ENCODE data around the gene SUGP1. TPM values are rescaled to one million over a fixed set of nuclear protein-coding genes. Genes with fewer than 3 reads are reported as not detected.

The SUGP1 gene
- total and polyA plus RNA-seq, 2 of the 13 experiments (the other 11 are each of a cell fraction or from before 2014, with no cell fraction given), result 21.6 to 25.9 TPM

DNA sequence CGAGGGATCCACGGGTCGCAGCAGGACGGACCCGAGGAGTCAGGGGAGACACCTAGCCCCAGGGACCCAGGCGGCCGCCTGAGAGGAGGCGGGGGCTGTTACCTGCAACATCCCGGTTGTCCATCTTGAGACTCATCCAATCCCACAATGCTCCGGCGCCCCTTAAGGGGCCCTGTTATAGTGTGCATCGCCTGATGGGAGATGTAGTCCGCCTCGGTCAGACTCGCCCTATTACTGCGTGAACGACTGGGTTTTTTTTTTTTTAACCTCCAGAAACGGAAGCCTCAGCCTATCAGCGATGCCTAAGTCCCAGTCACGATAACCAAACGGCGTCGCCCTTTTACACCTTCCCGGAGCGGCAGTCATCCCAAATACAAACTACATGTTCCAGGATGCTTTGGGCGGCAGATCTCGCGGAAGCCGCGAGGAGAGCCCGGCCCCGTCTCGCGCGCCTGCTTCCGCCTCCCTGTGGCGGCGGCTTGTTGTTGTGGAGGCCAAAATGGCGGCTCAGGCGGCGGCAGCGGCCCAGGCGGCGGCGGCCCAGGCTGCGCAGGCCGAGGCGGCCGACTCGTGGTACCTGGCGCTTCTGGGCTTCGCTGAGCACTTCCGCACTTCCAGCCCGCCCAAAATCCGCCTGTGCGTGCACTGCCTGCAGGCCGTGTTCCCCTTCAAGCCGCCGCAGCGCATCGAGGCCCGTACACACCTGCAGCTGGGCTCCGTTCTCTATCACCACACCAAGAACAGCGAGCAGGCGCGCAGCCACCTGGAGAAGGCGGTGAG lies at the start of gene SUGP1, which contains the start of gene MAU2 (continued):
- TF ChIP-seq, protein P1, sequence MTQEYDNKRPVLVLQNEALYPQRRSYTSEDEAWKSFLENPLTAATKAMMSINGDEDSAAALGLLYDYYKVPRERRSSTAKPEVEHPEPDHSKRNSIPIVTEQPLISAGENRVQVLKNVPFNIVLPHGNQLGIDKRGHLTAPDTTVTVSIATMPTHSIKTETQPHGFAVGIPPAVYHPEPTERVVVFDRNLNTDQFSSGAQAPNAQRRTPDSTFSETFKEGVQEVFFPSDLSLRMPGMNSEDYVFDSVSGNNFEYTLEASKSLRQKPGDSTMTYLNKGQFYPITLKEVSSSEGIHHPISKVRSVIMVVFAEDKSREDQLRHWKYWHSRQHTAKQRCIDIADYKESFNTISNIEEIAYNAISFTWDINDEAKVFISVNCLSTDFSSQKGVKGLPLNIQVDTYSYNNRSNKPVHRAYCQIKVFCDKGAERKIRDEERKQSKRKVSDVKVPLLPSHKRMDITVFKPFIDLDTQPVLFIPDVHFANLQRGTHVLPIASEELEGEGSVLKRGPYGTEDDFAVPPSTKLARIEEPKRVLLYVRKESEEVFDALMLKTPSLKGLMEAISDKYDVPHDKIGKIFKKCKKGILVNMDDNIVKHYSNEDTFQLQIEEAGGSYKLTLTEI (CRISPR knock-in tag; conservative IDR thresholded peaks at IDR 0.05), result no peak
- TF ChIP-seq ZNF256 (CRISPR knock-in tag; conservative IDR thresholded peaks at IDR 0.05), result 0 out of 2 replicates have a peak, but pooled peaks have one; percentile 47
- TF ChIP-seq MIER2 (CRISPR knock-in tag; IDR thresholded peaks at IDR 0.05), result no peak
- TF ChIP-seq, protein P2, sequence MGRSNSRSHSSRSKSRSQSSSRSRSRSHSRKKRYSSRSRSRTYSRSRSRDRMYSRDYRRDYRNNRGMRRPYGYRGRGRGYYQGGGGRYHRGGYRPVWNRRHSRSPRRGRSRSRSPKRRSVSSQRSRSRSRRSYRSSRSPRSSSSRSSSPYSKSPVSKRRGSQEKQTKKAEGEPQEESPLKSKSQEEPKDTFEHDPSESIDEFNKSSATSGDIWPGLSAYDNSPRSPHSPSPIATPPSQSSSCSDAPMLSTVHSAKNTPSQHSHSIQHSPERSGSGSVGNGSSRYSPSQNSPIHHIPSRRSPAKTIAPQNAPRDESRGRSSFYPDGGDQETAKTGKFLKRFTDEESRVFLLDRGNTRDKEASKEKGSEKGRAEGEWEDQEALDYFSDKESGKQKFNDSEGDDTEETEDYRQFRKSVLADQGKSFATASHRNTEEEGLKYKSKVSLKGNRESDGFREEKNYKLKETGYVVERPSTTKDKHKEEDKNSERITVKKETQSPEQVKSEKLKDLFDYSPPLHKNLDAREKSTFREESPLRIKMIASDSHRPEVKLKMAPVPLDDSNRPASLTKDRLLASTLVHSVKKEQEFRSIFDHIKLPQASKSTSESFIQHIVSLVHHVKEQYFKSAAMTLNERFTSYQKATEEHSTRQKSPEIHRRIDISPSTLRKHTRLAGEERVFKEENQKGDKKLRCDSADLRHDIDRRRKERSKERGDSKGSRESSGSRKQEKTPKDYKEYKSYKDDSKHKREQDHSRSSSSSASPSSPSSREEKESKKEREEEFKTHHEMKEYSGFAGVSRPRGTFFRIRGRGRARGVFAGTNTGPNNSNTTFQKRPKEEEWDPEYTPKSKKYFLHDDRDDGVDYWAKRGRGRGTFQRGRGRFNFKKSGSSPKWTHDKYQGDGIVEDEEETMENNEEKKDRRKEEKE (IDR thresholded peaks at IDR 0.05), result no peak
- no peak for TF ChIP-seq ZNF354B (CRISPR knock-in tag; IDR thresholded peaks at IDR 0.05)
- peak; percentile 59; the same call in 1 of the 2 replicates for TF ChIP-seq SP4 (CRISPR knock-in tag; IDR thresholded peaks at IDR 0.05)
- TF ChIP-seq HIVEP1 (CRISPR knock-in tag; IDR thresholded peaks at IDR 0.05), result no peak
- no peak for TF ChIP-seq PAWR (CRISPR knock-in tag; IDR thresholded peaks at IDR 0.05; ENCODE audit: borderline replicate concordance)
- no peak for TF ChIP-seq RAD51 (IDR thresholded peaks at IDR 0.05; ENCODE audit: borderline replicate concordance)
- no peak for TF ChIP-seq ZNF577 (CRISPR knock-in tag; IDR thresholded peaks at IDR 0.05; ENCODE audit: borderline replicate concordance, low read depth)
- TF ChIP-seq HNRNPUL1 (IDR thresholded peaks at IDR 0.05; ENCODE audit: low read depth, low read length), result no peak
- TF ChIP-seq ASH2L (IDR thresholded peaks at IDR 0.05; ENCODE audit: insufficient read length, low read depth, low read length), result peak; percentile 67
- TF ChIP-seq MIER3 (CRISPR knock-in tag; IDR thresholded peaks at IDR 0.05; ENCODE audit: borderline replicate concordance), result no peak
- TF ChIP-seq, protein P3, sequence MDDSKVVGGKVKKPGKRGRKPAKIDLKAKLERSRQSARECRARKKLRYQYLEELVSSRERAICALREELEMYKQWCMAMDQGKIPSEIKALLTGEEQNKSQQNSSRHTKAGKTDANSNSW (CRISPR knock-in tag; IDR thresholded peaks at IDR 0.05; ENCODE audit: borderline replicate concordance), result no peak
- 0 out of 2 replicates have a peak, but pooled peaks have one; percentile 71 for TF ChIP-seq ZNF850 (CRISPR knock-in tag; conservative IDR thresholded peaks at IDR 0.05)
- TF ChIP-seq, protein P4, sequence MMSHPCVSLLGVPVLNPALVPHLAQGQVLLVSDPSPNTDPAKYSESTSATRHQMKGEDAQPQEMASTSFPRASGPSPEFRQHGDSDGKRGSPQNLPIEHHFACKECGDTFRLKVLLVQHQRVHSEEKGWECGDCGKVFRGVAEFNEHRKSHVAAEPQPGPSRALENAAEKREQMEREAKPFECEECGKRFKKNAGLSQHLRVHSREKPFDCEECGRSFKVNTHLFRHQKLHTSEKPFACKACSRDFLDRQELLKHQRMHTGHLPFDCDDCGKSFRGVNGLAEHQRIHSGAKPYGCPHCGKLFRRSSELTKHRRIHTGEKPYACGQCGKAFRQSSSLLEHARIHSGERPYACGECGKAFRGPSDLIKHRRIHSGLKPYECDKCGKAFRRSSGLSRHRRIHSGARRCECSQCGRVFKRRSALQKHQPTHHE (CRISPR knock-in tag; IDR thresholded peaks at IDR 0.05; ENCODE audit: borderline replicate concordance), result 0 out of 2 replicates have a peak, but pooled peaks have one; percentile 47
- TF ChIP-seq ZNF891 (CRISPR knock-in tag; IDR thresholded peaks at IDR 0.05), result peak; percentile 92
